ENCODE results near the gene FRS2.

DNA sequence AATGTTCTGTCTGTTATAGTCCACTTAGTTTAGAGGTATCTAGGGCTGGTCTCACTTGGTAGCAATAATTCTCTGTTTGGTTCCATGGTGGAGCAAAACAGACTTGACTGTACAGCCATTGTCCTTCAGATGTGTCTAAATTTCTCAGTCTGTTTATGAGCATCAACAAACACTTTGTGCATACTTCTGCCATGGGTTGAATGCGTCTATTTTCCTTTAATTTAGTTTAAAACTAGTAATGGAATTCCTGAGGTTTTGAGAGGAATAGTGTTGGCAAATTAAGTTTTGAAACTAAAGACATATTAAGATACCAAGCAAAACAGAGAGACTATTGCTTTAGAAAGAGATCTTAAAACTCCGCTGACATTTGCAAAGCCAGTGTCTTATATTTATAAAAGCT is 22.6 kb downstream of the FRS2 start:
- TF ChIP-seq POLR2A (IDR thresholded peaks at IDR 0.05), result no peak
- TF ChIP-seq, protein P1, sequence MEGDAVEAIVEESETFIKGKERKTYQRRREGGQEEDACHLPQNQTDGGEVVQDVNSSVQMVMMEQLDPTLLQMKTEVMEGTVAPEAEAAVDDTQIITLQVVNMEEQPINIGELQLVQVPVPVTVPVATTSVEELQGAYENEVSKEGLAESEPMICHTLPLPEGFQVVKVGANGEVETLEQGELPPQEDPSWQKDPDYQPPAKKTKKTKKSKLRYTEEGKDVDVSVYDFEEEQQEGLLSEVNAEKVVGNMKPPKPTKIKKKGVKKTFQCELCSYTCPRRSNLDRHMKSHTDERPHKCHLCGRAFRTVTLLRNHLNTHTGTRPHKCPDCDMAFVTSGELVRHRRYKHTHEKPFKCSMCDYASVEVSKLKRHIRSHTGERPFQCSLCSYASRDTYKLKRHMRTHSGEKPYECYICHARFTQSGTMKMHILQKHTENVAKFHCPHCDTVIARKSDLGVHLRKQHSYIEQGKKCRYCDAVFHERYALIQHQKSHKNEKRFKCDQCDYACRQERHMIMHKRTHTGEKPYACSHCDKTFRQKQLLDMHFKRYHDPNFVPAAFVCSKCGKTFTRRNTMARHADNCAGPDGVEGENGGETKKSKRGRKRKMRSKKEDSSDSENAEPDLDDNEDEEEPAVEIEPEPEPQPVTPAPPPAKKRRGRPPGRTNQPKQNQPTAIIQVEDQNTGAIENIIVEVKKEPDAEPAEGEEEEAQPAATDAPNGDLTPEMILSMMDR (IDR thresholded peaks at IDR 0.05 in 8 of 11, conservative IDR thresholded peaks at IDR 0.05 in 3 of 11), result no peak
- no peak for TF ChIP-seq POLR2AphosphoS5 (IDR thresholded peaks at IDR 0.05)

Measured in spleen (tissue), 7 donors.